ENCODE results near the gene PPFIA4. TPM values are rescaled to one million over a fixed set of nuclear protein-coding genes. Genes with fewer than 3 reads are reported as not detected.

Gene PPFIA4
- total and polyA plus RNA-seq, 9 of the 15 experiments (the other 6 are each of a cell fraction or from before 2014, with no cell fraction given): 0.07 to 12.0 (median 0.70) TPM

GRCh38 chr1:203051841-203052324 is 25.6 kb downstream of the PPFIA4 start (continued):
- TF ChIP-seq CTCF (IDR thresholded peaks at IDR 0.05 in 2 of 3, conservative IDR thresholded peaks at IDR 0.05 in 1 of 3; ENCODE audit: insufficient read depth in 2 of 3, low read depth in 1 of 3, low read length in 3 of 3) (no peak), POLR2G (IDR thresholded peaks at IDR 0.05; ENCODE audit: low read depth, low read length) (peak; percentile 25; the same call in 1 of the 2 replicates), ZNF764 (CRISPR knock-in tag; IDR thresholded peaks at IDR 0.05; ENCODE audit: low read depth) (no peak), POLR2A (conservative IDR thresholded peaks at IDR 0.05) (no peak), RBBP5 (IDR thresholded peaks at IDR 0.05; ENCODE audit: borderline replicate concordance, insufficient read depth, low read length, poor library complexity, severe bottlenecking) (no peak), ZNF324 (CRISPR knock-in tag; IDR thresholded peaks at IDR 0.05) (no peak), XRCC3 (IDR thresholded peaks at IDR 0.05) (no peak), ZNF740 (CRISPR knock-in tag; IDR thresholded peaks at IDR 0.05) (peak; percentile 76), ZNF740 (tag; IDR thresholded peaks at IDR 0.05) (no peak), KAT8 (IDR thresholded peaks at IDR 0.05; ENCODE audit: low read depth) (no peak), YY1 (IDR thresholded peaks at IDR 0.05; ENCODE audit: borderline replicate concordance in 1 of 3, control insufficient read depth in 1 of 3, extremely low read depth in 1 of 3, insufficient read depth in 3 of 3, insufficient read length in 1 of 3, insufficient replicate concordance in 2 of 3, low read depth in 1 of 3, low read length in 2 of 3) (no peak), HINFP (tag; conservative IDR thresholded peaks at IDR 0.05; ENCODE audit: low read depth) (no peak), TCF15 (CRISPR knock-in tag; IDR thresholded peaks at IDR 0.05) (no peak), ZNF512 (tag; IDR thresholded peaks at IDR 0.05) (no peak), ARID1B (IDR thresholded peaks at IDR 0.05) (no peak), ZFP1 (CRISPR knock-in tag; IDR thresholded peaks at IDR 0.05) (no peak), FOXK1 (CRISPR knock-in tag; IDR thresholded peaks at IDR 0.05; ENCODE audit: borderline replicate concordance) (no peak), STAT5A (IDR thresholded peaks at IDR 0.05; ENCODE audit: borderline replicate concordance, low read length) (no peak), ZBED1 (IDR thresholded peaks at IDR 0.05) (no peak), RAD51 (IDR thresholded peaks at IDR 0.05; ENCODE audit: borderline replicate concordance, low read depth) (no peak), MLLT1 (IDR thresholded peaks at IDR 0.05) (no peak)
